Pons (tissue), 1 donor: ENCODE measurements around the gene CDX1.
A peak's percentile ranks its signal among the peaks of the same experiment; 100 is the strongest.

Source experiments
- DNase-seq: peaks from one replicate; pipeline ENCODE4 v3.0.0-alpha.2; 2016; ENCODE audit warnings: low spot score

Gene CDX1

DNA sequence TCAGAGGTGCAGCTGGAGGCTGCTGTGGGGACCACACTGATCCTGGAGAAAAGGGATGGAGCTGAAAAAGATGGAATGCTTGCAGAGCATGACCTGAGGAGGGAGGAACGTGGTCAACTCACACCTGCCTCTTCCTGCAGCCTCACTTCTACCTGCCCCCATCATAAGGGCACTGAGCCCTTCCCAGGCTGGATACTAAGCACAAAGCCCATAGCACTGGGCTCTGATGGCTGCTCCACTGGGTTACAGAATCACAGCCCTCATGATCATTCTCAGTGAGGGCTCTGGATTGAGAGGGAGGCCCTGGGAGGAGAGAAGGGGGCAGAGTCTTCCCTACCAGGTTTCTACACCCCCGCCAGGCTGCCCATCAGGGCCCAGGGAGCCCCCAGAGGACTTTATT lies 17.4 kb downstream of the CDX1 start:
- no peak for DNase-seq

- DNase-seq: no peak
Measured at GRCh38 chr5:150184990-150185912, 18.7 kb downstream of the CDX1 start.

GRCh38 chr5:150186137-150186536 lies 19.6 kb downstream of the CDX1 start:
- no peak for DNase-seq

GRCh38 chr5:150186897-150187296 lies 20.3 kb downstream of the CDX1 start:
- no peak for DNase-seq

DNA sequence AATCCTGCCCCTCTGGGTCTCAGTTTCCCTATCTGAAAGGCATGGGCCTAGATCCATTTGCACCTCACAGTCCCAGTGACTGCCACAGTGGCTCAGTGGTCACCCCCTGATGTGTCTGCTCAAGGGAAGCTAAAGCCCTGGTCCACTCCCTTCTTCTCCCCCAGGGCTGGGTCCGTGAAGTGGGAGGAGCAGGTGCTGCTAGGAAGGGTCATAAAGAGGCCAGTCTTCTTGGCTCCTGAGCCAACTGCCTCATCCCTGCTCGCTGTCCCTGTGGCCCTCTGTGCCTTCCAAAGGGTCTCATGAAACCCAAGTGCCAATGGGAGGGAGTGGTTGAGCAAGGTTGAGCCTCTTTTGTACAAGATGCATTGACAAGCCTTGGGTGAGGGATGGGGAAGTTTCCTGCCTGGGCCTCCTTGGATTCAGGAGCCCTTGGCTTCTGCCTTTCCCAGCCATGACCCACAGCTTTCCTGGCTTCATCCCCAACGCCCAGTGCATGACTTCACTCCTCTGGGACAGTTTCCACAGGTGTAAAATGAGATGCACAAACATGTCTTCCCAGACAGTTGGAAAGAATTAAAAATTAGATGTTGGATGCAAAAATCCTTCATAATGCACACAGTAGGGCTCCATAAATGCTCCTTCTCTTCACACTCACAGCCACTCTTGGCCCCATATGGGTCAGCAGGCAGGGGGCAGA lies 21.7 kb downstream of the CDX1 start:
- no peak for DNase-seq

- DNase-seq: no peak
Measured at GRCh38 chr5:150189326-150189725, 22.7 kb downstream of the CDX1 start.

DNA sequence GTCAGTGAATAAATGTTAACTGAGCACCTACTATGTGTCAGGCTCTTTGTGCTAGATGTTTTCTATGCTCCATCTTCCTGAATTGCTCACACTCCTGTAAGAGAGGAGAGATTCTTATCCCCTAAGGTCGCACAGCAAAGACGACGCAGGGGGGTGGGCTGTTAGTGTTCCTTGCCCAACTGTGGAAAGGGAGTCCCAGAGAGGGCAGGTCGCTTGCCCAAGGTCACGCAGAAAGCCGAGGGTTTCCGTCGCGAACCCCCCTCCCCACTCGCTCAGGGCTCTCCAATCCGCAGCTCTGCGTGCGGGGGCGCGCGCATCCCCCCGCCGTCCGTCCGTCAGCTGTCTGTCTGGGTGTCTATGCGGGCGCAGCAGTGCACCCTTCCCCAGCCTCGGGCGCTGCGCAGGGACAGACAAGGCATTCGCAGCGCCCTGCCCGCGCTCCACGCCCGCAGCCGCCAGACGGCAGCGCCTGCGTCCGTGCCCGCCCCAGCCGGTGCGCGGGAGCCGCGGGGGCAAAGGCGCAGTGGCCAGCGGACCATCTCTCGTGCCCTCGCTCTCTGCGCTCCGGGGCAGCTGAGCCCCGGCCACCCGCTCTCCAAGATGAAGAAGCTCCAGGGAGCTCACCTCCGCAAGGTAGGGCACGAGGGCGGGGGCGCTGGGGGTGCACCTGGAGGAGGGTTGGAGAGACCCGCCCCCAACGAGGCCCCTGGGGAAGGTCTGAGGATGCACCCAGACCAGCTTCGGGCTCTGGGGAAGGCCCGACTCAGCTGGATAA lies 23.3 kb downstream of the CDX1 start, which contains the start of gene SLC6A7:
Gene SLC6A7, plus strand, starts transcription at position 335 of the 775 bp plus-strand sequence. Its CDS starts 266 bp downstream, at position 601.
- no peak for DNase-seq

GRCh38 chr5:150190503-150190979 lies 24.0 kb downstream of the CDX1 start:
- no peak for DNase-seq

GRCh38 chr5:150190987-150191386 lies 24.4 kb downstream of the CDX1 start:
- no peak for DNase-seq

DNA sequence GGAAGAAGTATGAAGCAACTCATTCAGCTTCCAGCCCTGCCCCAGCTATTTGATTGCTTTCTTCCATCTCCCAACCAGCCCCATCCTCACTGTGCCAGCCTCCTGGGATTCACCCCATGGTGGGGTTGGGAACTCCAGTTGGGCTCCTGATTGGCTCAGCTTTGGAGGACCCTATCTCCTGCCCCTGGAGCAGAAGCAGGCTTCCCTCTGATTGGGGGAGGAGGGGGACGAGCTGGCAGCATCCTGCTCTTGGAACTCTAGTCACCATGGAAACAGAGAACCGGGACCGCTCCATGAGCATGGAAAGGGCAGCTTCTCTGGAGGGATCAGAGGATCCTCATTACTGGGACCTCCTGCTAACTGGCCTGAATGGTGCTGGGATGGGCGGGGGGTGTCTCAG lies 25.9 kb downstream of the CDX1 start:
- no peak for DNase-seq

DNA sequence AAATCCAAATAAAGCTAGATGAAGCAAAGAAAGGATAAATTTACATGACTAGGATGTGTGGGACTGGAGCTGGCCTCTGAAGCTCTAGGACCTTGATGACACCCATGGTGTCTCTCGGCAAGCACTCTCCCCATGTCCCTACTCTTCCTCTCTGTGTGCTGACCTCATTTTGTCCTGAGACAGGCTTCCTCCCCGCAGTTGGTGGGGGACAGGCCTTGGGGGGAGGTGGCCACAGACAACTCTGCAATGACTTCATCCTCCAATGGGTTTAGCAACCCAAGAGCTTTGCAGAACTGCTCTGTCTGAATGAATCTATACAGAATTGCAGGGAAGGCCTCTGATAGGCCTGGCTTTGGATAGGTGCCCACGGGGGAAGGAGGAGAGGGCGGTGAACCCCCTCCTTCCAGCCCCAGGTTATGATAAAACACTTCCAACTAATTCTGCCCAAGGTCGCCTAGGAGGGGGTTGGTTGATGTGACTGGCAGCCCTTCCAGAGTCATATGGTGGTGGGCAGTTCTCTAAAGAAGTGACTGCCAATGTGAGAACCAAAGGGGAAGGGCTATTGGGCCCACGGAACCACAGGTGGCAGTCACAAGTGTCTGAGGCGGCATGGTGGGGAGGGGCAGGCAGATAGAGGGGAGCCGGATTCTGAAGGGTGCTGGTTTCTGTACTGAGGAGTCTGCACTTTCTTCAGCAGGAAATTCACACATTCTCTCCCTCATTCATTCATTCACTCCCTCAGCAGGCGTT lies 29.3 kb downstream of the CDX1 start:
- DNase-seq: no peak

GRCh38 chr5:150196514-150196913 lies 29.9 kb downstream of the CDX1 start:
- DNase-seq: peak; percentile 11

DNA sequence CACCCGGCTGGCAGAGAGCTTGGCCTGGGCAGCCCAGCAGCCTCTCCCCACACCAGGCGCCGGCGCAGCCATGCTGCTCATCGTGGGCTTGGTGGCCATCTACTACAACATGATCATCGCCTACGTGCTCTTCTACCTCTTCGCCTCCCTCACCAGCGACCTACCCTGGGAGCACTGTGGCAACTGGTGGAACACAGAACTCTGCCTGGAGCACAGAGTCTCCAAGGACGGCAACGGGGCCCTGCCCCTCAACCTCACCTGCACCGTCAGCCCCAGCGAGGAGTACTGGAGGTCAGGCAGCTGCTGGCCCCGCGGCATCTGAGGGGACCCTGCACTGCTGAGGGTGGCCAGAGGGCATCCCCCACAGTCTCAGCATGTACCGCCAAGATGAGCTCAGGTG lies 30.4 kb downstream of the CDX1 start:
- DNase-seq: no peak

DNA sequence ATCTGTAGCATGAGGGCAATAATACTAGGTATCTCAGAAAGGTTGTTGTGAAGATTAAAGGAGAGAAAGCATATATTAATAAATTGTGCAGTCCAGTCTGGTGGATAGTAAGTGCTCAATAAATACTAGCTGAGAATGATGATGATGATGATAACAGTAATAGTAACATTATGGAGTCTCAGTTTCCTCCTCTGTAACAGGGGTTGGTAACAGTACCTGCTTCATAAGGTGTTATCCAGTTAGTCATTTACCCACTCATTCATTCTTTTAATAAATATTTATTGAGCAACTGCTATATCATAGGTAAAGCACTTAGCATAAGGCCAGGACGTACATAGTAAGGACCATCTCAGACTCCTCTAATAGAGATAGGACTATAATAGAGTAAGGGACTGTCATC lies 30.9 kb downstream of the CDX1 start:
- DNase-seq: no peak

- DNase-seq: no peak
Measured at GRCh38 chr5:150202501-150202900, 35.9 kb downstream of the CDX1 start.

DNA sequence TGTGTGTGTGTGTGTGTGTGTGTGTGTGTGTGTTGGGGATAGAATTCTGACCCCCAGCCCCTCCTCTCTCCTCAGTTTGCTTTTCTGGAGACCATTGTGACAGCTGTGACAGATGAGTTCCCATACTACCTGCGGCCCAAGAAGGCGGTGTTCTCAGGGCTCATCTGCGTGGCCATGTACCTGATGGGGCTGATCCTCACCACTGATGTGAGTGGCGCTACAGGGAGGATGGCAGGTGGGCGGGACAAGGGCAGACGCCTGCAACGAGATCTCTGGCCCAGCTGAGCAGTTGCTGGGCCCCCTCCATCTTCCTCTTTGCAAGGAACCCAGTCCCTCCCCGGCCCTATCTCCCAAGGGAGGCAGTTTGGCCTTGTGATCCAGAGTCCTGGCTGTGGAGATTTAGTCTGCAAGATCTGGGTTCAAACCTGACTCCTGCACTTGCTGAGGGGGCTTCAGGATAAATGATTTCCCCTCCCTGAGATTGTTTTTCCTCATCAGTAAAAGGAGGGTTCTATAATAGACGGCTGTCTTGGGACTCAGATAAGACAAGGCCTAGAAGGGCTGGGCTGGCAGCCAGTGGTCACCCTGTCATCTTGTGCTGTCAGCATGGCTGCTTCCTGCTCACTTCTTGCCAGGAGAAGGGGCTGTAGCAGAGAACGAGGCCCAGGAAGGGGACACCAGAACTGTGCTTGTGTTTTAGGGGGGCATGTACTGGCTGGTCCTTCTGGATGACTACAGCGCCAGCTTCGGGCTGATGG lies 37.4 kb downstream of the CDX1 start:
- no peak for DNase-seq

GRCh38 chr5:150204590-150204960 lies 38.0 kb downstream of the CDX1 start:
- no peak for DNase-seq

DNA sequence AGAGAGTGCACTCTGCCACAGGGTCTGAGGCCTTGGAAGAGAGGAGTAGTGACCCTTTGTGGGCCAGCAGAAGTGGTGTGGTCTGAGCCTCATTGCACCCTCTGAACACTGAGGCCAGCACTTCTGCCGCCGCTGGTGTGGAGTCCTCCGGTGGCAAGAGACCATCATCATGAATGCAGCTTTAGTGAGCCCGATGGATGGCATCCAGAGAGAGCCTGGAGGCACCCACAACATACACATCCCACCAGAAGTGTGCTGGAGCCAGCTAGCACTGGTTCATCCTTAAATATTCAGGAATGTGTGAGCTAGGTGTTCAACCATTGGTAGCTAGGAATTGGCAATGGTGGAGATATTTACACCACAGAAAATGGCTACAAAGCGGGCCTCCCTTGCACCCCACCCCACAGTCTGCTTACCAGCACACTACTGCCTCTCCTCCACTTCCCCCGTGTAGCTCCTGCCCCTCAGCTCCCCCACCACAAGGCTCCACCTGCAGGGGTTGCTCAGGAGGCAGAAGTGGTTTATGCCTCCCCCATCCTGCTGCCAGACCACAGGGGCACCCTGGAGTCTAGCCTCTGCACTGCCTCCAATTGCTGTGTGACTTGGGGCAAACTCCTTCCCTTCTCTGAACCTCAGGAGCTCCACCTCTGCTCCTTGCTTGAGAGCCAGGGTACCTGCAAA lies 39.7 kb downstream of the CDX1 start:
- DNase-seq: no peak

DNA sequence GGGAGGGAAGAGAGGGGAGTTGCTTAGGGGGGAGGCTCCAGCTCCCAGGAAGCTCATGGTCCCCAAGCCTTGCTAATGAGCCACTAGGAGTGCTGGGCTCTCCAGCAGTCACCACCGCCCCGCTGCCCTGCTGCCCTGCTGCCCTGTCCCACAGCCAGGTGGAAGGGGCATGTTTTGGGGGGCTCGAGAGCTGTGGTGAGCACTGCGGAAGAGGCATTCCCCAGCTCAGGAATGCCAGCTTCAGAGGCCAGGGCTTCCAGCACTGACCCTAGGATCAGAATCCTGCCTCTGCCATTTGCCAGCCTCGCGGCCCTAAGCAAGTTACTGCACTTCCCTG lies 40.2 kb downstream of the CDX1 start:
- DNase-seq: no peak
